CD4-positive, alpha-beta T cell treated with Interleukin-4 for 1 hour (primary cell): Measurements from ENCODE around the gene TMOD1.

Experiments used
- DNase-seq, 2 donors: peaks; one replicate each; pipeline ENCODE4 v3.0.0-alpha.2; 2020 to 2022

TMOD1 gene

DNA sequence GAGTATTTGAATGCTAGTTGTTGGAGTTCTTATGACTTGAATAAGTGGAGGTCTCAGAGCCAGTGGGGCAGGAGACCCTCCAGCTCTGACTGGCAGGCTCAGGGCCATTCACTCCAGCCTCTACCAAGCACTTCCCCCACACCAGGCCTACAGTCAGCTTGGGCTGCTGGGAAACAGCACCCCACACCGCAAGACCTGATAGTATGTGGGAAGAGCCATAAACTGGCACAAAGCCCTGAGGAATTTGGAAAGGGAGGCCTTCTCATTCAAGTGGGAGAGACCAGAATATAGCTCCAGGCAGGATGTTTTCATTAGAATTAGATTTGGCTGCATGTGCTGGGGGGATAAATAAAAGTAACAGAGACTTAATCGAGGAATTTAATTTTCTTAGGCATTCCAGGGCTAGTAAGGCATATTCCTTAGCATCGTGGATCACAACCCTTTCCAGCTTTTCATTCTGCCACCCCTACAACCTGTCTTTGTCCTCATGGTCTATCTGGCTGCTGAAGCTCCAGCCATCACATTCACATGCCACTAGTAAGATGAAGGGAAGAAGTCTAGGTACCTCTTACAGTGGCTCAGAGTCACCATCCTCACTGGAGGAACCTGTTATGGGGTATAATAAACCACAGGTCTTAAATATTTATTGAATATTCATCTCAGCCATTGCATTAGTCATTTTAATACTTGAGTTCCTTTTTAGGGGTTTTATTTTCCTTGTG lies 47.5 kb downstream of the TMOD1 start:
- no peak for DNase-seq

GRCh38 chr9:97550386-97550785 lies 48.9 kb downstream of the TMOD1 start:
- DNase-seq: no peak

DNA sequence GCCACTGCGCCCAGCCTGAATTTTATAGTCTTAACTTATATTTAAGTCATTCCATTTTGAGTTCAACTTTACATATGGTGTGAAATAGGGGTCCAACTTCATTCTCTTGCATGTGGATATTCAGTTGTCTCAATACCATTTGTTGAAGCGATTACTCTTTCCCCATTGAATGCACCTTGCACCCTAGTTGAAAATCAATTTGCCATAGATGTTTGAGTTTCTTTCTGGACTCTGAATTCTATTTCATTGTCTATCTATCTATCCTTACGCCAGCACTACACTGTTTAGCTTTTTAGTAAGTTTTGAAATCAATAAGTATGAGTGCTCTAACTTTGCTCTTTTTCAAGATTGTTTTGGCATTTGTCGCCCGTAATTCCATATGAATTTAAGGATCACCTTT lies 49.8 kb downstream of the TMOD1 start:
- no peak for DNase-seq

DNA sequence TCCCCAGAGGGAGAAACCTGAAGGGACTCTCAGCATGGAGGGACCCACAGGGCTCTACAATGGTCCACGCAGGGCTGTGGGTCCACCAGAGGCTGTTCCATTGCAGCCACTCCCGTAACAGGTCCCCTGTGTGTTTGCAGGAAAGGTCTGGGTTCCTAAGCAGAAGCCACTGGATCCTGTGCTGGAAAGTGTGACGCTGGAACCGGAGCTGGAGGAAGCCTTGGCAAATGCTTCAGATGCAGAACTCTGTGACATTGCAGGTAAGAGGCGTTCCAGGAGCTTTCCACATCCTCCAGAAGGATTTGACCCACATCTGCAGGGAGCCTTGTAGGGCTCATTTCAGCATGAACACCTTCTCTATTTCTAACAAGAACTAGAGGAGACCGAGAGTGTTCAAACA lies 51.7 kb downstream of the TMOD1 start:
- DNase-seq: no peak

DNA sequence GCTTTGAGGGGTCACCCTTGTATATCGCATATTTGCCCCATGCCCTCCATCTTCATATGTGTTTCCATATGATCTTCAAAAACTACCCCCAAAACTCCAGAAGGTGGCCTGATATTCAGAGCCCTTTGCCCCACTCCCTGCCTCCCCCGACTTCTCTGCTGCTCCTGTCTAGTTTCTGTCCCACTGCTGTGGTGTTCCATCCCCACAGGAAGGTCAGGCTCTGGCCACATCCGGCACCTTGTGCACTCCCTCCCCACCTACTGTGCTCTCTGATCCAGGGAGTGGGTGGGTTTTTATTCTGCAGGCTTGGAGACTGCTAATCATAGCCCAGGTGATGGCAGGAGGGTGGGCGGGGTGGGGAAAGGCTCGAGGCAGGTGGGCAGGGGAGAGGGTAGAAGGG lies 52.4 kb downstream of the TMOD1 start:
- DNase-seq: no peak

DNA sequence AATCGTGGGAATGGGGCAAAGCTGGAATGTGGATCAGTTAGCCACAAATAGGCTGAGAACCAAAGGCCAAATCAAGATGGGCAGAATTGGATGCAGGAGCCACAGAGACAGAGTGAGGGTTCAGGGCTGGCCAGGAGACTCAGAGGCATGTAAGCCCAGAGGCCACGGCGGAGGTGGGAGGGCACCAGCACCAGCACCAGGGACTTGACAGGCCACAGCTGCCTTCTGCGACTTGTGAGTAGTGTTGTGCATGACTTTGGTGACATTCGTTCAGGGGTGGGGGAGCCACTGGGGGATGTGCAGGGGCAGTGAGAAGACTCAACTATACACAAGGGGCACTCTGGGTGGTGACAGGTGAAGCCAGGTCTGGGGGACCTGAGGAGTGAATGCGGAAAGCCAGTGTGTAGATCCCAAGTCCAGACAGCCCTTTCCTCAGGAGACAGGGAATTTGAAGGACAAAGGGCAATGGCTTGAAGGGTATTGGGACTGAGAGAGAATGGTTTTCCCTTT lies 53.2 kb downstream of the TMOD1 start:
- DNase-seq: no peak

DNA sequence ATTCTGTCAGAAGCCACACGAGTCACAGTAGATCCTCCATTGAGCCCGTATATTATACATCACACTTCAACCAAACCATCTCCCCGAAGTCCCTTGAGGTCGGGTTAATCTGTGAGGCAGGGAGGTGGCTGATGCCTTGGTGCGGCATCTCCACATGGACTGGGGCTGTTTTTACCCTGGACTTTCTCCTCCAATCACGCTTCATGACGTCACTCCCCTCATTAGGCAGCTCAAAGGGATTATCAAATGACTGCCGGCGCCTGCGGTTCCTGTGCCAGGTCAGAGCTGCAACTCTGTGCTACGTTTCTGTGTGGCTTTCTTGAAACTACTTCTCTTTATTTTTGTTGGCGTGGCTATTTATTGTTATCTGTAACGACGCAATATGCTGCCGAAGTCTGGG lies 53.7 kb downstream of the TMOD1 start:
- no peak for DNase-seq

DNA sequence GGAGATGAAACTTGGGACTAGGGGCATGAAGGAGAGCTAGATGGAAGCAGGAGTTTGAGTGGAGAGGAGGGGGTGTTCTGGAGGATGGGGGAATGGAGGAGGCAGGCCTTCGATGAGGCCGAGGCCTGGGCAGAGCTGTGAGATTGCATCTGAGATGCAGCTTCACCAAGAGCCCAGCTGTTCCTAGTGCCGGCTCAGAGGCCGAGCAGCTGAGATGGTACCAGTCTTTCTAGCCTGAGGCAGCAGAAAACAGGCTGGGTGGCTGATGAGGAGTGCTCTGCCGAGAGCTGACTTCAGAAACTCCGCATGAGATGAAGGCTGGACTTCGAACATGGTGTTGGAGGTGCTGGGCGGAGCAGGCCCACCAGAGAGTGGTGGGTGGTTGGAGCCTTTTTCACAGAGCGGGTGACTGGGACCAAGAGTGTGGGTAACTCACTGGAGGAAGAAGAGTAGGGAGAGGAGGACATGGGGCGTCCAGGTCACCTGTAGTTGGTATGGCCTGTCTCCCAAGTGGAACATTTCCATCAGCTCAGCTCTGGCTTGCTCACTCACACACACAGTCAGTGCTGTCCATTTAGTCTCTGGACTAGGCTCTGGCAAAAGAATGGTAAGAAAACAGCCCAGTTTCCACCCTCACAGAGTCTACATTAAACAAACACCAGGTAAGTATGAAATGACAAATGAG lies 54.7 kb downstream of the TMOD1 start:
- no peak for DNase-seq

DNA sequence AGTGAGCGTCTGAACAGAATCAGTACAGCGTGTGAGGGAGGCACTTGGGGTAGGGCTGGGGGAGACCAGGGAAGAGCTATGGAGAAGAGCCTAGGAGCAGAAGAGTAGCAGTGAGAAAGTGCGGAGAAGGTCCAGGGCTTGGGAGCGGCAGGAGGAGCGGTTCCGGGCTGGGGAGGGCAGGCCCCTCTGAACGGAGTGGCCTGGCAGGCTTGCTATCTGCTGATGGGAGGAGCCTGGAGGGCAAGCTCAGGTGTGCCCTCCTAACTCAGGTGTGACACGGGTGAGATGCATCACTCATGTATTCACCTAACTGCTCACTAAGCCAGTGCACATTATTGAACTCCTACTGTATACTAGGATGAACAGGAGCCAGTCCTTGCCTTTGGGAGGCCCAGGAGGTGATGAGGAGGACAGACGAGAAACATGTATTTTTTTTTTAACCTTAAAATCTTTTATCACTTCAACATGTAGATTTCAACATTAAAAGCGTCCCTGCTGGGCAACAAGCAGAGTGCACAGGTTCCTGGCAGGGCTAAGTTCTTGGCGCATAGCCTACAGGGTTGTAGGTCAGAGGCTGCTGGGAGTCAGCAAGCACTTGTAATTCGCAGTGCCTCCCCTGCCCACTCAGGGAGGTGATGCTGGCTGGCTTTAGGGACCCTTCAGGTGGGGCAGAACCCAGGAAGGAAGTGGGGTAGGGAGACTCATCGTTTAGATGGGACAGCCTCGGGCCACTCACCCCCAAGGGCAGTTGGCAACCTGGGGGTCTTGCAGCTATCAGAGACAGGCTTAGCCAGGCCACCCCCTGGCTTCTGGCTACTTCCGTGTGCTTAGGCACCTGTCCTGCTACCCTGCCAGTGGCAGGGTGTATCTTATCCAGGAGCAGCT lies 55.5 kb downstream of the TMOD1 start:
- DNase-seq: no peak

DNA sequence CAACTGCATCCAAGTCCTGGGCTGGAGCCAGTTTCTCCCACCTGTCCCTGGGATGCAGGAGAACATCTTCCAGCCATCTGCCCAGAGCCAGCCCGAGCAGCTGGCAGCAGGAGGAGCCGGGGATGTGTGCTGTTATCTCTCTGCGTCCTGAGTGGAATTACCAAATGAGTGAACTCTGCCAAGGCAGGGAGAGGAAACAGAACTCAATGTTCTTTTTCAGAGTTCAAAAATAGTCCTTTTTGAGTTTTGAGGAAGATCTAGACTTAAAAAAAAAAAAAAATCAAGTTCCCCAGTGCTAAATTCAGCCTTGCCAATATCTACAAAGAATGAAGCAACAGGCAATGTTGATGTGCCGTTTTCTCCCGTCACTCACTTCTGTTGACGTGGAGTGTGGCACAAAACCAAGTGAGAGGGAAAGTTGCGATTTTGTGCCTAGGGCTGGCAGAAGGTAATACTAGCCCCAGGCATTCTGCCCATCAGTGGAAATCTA lies 56.2 kb downstream of the TMOD1 start:
- no peak for DNase-seq

GRCh38 chr9:97558701-97559101 lies 57.2 kb downstream of the TMOD1 start:
- no peak for DNase-seq

DNA sequence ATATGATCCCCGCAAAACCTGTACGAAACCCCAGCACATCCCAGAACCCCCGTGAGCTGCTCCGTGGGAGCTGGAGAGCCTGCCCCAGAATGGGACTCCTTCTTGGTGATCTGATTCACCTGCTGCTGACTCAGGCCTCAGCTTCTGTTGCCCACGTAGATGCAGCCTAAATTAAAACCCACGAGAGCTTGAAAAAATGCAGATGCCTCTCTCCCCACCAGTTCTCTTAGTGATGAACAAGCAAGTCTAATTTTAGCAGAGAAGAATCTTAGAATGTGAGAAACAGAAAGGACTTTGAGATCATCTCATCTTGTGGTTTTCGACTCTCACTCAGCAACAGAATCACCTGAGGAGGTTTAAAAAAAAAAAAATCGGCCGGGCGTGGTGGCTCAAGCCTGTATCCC lies 57.6 kb downstream of the TMOD1 start:
- DNase-seq: no peak

DNA sequence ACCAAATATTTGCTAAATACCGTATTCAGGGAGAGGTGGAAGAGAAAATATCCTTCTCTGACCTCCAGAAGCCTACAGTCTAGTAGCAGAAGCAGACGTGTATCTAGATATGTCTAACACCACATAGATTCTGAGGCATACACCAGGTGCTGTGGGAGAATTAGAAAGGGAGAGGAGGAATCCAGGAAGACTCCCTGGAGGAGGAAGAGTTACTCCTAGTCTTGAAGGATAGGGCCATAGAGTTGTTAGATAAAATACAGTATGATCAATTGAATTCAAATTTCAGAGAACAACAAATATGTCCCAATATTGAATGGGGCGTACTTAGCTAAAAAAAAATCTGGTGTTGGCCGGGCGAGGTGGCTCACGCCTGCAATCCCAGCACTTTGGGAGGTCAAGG lies 58.7 kb downstream of the TMOD1 start:
- DNase-seq: no peak

GRCh38 chr9:97560851-97561250 lies 59.4 kb downstream of the TMOD1 start:
- no peak for DNase-seq

GRCh38 chr9:97561501-97561900 lies 60.0 kb downstream of the TMOD1 start:
- no peak for DNase-seq

DNA sequence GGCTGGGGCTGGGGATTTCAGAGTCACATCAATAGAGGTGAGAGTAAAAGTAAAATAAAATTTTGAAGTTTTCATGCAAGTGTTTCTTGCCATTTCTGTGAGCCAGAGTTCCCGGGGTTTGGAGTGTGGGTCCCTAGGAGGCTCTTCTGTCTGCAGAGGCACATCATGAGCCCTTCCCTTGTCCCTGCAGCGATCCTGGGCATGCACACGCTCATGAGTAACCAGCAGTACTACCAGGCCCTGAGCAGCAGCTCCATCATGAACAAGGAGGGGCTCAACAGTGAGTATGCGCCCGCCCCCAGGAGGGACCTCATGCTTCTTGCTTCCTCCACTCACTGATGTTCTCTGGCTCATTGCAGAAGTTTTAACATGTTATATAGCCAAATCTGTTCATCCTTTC lies 61.1 kb downstream of the TMOD1 start:
- no peak for DNase-seq

DNA sequence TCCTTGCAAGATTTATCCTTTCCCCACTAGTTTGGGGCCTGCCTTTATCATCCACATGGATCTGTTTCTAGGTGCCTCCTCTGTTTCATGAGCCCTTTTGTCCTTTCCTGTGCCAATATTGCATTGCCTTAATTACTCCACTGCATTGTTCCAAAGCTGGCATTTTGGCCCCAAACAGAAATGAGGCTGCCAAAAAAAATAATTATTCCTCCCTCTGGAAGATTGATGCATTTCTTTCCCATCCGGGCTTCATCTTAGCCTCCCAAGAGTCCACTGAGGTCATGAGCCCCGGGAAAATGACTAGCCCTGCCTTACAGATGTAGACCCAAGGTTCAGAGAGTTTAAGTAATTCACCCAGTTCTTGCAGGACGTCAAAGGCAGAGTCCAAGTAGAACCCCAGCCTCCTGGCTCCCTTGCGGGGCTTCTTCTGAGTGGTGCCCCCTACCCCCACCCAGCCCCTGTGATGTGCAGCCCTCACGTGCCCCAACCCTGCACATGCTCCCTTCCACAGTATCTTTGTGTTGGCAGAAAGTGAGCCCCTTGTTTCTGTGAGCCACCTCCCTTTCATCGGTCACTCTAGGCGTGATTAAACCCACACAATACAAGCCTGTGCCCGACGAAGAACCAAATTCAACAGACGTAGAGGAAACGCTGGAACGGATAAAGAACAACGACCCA lies 62.1 kb downstream of the TMOD1 start:
- no peak for DNase-seq

GRCh38 chr9:97564291-97565175 lies 63.1 kb downstream of the TMOD1 start:
- DNase-seq: peak in 1 of 2 donors; percentile 2

GRCh38 chr9:97565262-97565661 lies 63.8 kb downstream of the TMOD1 start:
- no peak for DNase-seq

DNA sequence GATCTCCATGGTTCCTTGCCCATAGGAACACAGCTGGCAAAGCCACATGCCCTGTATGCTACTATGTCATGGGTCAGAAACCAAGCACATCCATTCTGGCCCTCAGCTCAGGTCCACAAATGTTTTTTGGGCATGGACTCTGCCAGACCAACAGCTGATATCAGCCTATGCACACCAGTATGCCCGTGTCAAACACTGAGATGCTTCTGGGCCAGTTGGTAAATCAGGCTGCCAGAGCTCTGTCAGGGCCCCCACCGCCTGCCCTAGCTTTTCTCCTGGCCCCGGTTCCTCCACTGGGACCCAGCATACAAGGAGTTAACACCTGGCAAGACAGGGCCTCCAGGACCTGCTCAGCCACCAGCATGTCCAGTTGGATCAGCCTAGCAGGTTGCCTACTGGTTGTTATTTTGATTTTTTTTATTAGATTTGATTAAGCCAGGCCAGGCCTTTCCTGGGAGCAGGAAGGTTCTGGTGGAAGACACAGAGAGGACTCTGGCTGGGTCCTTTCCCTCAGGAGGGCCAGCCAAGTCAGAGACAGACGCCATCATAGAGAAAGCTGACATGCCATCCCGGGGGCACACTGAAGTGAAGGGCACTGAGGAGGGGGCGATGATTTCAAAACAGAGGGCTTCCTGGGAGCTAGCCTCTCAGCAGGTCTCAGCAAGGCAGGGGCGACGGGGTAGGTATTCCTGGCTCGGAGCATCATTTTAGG lies 65.9 kb downstream of the TMOD1 start:
- DNase-seq: no peak

- DNase-seq: no peak
Observed at GRCh38 chr9:97567894-97568202, 66.4 kb downstream of the TMOD1 start.
